ENCODE results near the gene NDUFS5.
"Not testable (repeated sequence)": the region's sequence is repeated elsewhere in the genome, so short reads cannot be mapped to it uniquely, and the experiment has no call there.

NDUFS5 gene

DNA sequence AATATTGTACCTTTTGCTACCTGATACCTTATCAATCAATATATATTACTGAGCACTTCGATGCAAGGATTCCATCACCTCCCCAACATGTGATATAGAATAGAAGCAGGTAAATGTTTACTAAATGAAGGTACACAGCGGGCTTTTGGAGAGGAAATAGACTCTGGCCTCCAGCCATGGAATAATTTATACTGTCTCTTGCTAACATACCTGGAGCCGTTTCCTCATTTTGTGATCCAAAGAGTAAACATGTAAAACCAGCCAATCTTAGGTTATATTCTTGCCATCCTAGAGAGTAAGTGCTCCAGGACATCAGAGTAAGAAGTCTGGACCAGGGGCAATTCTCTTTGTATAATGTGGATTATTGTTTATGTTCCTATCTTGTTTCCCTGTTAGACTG is 39.4 kb downstream of the NDUFS5 start:
- no peak for DNase-seq

DNA sequence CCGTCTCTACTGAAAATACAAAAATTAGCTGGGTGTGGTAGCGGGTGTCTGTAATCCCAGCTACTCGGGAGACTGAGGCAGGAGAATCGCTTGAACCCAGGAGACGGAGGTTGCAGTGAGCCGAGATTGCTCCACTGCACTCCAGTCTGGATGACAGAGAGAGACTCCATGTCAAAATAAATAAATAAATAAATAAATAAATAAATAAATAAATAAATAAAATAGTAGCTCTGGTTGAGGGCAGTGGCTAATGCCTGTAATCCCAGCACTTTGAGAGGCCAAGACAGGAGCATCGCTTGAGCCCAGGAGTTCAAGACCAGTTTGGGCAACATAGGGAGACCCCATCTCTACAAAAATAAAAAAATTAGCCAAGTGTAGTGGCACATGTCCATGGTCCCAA is 42.1 kb downstream of the NDUFS5 start:
- DNase-seq: not testable (repeated sequence)

DNA sequence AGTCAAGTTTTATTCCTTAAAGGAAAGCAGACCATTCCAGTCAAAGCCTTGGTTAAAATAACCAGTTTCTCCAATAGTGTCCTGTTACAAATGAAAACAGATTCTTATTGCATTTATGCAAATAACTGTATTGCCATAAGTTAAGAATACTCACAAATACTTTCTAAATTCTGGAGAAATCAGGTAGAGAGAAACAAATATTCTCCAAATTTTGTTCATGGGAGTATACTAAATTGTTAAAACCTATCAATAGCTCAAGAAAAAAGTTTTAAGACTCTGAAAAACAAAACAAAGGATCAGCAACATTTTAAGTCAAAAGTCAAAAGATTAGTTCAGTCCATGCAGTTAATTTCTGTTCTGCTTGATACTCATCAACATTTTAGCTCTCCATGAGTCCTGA is 45.4 kb downstream of the NDUFS5 start:
- not testable (repeated sequence) for DNase-seq

DNA sequence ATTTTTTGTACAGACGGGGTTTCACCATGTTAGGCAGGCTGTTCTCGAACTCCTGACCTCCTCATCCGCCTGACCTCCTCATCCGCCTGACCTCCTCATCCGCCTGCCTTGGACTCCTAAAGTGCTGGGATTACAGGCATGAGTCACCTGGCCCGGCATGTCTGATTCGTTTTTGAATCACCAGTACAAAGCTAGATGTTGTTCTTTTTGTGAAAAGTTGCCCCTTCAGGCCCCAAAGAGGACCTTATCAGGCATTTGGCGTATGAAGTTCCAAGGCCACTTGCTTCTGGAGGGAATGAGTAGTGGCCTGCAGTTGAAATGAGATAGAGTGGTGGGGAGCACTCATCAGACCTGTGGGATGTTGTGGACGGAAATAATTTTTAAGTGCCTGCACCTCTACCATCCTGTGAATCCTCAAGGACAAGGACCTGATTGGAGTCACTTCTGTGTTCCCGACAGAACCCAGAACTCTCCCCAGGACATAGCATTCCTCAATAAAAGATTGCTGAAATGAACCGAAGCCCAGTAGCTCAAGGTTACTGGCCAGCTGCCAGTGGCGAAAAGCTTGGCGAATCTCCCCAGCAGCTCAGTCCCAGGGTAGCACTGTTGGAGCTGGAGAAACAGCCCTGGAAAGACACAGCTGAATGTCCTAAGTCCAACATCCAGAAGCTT is 50.1 kb downstream of the NDUFS5 start:
- no peak for DNase-seq

DNA sequence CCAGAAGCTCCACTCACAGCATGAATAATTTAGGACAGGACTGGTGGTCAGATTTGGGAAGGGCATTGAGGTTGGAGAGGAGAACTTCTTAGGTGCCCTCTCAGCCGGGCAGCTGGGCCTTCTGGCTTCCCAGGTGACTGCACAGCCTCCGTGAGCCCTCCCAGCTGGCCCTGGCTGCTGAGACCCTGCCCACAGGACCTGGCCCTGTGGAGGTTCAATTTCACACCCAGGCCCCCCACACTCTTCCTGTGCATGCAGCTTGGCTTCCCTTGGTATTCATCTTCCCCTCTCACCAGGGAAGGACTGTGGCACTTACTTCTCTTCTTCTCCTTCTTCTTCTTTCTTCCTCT is 50.6 kb downstream of the NDUFS5 start:
- no peak for DNase-seq

DNA sequence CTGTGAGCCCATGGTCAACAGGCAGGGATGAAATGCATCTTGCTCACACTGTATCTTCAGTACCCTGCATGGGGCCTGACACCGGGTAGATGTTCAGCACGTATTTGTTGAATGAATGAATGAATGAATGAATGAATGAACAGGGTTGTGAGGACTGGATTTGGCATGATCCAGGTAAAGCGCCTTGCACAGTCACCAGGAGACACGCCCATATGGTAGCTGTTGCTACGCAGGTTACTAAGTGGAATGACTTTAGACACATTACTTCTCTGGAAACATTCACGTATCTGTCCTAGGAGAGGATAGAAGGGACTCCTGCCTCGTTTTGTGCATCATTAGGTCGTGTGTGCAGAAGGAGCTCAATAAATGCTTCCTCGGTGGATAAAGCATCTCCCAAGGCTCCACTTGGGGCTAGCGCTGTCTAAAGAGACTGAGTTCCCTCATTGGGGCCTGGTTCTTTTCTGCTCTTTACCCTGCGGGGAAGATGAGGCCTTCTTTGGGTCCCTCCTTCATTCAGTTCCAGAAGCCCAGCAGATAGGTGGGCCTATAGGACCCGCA is 54.2 kb downstream of the NDUFS5 start:
- no peak for DNase-seq

DNA sequence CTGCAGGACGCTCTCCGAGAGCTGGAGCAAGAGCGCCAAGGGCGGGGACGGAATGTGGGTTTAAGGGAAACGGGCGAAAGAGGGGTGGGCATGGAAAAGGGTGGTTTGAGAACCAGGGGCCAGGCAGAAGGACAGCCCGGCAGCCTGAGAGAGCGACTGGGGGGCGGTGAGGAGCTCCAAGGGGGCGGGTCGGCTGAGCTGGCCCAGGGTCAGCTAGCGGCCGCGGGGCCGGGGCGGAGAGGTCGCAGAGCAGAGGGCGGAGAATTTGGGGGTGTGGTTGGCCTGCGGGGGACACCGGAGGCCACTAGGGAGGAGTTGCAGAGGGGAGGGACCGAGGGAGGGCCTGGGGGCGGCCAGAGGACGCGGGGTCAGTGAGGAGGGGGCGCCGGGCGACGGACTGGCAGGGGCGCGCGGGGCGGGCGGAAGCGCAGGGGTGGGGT is 54.7 kb downstream of the NDUFS5 start:
- no peak for DNase-seq

DNA sequence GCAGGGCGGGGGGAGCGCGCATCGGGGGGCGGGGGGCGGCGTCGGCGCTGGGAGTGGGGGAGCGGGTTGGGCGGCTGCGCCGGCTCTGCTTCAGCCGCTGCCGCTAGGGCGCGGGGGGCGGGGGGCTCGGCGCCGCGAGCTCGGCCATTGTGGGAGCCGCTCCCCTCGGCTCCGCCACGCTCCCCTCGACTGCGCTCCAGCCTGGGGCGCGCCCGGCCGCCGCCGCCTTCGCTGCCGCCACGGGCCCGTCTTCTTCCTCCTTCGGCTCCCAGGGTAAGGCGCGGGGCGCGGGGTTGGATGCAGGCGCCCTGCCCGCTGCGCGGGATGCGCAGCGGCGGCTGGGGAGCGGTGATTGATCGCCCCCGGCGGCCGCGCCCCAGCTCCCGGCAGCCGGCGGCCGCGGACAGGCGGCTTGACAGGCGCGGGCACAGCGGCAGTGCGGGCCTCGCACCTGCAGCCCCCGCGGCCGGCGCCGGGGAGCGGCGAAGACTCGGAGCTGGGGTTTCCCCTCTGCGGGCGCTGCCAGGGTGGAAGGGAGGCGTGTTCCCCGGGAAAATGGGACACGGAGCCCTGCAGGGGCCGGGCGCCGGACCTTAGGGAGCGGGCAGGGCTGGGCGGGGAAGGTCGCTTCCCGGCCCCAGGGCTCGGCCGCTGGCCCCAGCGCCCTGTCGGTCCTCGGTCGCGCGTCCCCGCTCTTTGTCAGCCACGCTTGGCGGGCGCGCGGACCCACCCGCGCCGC is 55.3 kb downstream of the NDUFS5 start:
- DNase-seq: no peak

DNA sequence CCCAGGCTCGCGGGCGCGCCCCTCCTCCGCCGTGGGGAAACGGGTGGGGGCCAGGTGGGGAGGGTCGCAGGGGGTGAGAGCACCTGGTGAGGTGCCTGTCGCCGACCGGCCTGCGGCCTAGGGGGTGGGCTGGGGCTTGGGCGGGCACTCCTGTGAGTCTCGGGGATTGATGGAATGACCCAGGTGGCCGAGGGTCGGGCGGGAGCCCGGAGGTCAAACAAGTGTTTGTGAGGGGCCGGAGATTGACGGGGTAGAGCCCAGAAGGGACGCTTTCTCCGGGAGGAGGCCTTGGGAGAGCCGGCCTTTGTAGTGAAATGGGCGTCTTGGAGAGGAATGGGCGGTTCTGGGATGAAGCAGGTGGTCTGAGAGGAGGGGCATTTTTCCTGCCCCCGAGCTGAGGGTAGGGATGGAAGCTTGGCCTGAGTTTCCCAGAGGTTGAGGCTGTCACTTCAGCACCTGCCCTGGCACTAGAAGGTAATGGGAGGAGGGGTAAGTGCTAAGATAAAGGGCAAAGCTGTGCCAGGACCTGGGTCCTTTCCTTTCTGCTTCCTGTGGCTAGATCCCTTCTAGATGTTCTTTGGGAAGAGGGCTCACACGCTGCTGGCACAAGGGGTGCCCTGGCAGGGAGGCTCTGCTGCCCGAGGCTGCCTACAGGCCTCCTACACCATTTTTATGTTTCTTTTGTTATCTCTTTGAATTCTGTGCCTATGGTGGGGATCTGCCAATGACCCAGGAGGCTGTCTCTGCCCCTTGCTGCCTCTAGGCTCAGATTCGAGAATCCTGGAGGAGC is 56.1 kb downstream of the NDUFS5 start:
- no peak for DNase-seq

DNA sequence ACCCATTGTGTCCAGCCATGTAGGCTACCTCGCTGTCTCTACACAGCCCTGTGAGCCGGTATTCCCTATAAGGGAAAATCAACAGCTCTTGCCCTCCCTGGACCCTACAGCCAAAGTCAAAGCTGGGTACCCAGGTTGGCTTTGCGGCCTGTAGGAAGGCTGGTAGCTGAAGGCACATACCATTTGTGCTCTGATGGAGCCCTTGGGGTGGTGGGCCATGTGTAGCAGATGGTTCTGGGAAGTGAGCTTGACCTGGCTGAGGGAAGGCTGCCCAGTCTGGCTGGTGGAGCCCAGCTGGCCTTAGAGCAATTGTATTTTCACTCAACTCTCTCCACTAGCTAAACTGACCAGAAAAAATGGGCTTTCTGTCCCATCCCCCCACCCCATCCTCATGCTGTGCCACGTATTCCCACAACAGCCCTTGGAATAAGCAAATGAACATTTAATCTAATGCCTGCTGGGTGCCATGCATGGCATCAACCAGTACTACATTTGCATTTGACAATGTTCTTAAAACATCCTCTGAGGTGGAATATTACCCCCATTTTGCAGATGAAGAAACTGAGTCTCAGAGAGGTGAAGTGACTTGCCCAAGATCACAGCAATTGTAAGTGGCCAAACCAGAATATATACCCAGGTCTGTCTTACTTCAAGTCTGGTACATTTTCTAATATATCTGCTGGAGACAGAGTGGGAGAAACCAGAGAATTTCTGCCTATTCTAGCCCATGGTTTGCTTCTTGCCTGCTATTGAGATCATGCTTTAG is 56.8 kb downstream of the NDUFS5 start:
- no peak for DNase-seq

DNA sequence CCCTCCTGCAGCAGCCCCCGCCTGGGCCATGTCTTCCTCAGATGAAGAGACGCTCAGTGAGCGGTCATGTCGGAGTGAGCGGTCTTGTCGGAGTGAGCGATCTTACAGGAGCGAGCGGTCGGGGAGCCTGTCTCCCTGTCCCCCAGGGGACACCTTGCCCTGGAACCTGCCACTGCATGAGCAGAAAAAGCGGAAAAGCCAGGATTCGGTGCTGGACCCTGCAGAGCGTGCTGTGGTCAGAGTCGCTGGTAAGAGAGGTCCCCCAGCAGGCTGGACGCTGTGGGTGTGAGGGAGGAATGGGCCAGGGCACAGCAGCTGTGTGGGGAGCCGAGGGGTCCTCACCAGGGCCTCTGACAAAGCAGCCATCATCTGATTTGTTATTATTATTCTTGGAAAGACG is 58.0 kb downstream of the NDUFS5 start:
- DNase-seq: no peak
